GM18507 (cell line): ENCODE measurements around the gene ALK.
"Not testable (repeated sequence)": the region's sequence is repeated elsewhere in the genome, so short reads cannot be mapped to it uniquely, and the experiment has no call there.

ENCODE experiments used
- DNase-seq: peaks from one replicate; pipeline ENCODE4 v3.0.0; 2011; ENCODE audit warnings: low read depth; ENCODE audit not compliant: insufficient read length; ENCODE audit errors: extremely low spot score
- FAIRE-seq: peaks from 2 replicates; lab custom pipeline; 2011; peaks lifted over from hg19 to GRCh38; lab: Jason Lieb, UNC

ALK gene

GRCh38 chr2:29848566-29849310 lies 72.6 kb downstream of the ALK start:
- DNase-seq (no peak), FAIRE-seq (no peak)

GRCh38 chr2:29847886-29848285 lies 73.5 kb downstream of the ALK start:
- FAIRE-seq: no peak
- DNase-seq: no peak

GRCh38 chr2:29844713-29845326 lies 76.6 kb downstream of the ALK start:
- FAIRE-seq: no peak
- no peak for DNase-seq

GRCh38 chr2:29841386-29842004 lies 79.9 kb downstream of the ALK start:
- DNase-seq: no peak
- FAIRE-seq: peak; percentile 80

- DNase-seq: no peak
- FAIRE-seq: no peak
These were observed 82.1 kb downstream of the ALK start for GRCh38 chr2:29839306-29839705.

- no peak for DNase-seq
- no peak for FAIRE-seq
These were observed 83.5 kb downstream of the ALK start for GRCh38 chr2:29837925-29838324.

GRCh38 chr2:29834624-29835023 lies 86.8 kb downstream of the ALK start:
- DNase-seq (no peak), FAIRE-seq (no peak)

GRCh38 chr2:29834036-29834540 lies 87.3 kb downstream of the ALK start:
- DNase-seq: no peak
- no peak for FAIRE-seq

- no peak for FAIRE-seq
These were observed 89.8 kb downstream of the ALK start for GRCh38 chr2:29831560-29831959.

GRCh38 chr2:29829841-29830240 lies 91.5 kb downstream of the ALK start:
- FAIRE-seq (no peak), DNase-seq (no peak)

More at GRCh38 chr2:29831560-29831959, 89.8 kb downstream of the ALK start:
- DNase-seq: no peak

- FAIRE-seq, DNase-seq: not testable (repeated sequence)
These were observed 97.2 kb downstream of the ALK start for GRCh38 chr2:29824145-29824544.

GRCh38 chr2:29821591-29821990 lies 99.8 kb downstream of the ALK start:
- FAIRE-seq (no peak), DNase-seq (no peak)

- DNase-seq (no peak), FAIRE-seq (no peak)
These were observed 101.8 kb downstream of the ALK start for GRCh38 chr2:29819570-29819969.

GRCh38 chr2:29817801-29818680 lies 103.3 kb downstream of the ALK start:
- DNase-seq (no peak), FAIRE-seq (no peak)

- no peak for FAIRE-seq
- DNase-seq: no peak
These were observed 104.1 kb downstream of the ALK start for GRCh38 chr2:29817299-29817698.

GRCh38 chr2:29816651-29817050 lies 104.7 kb downstream of the ALK start:
- FAIRE-seq (no peak), DNase-seq (no peak)

GRCh38 chr2:29811378-29811777 lies 110.0 kb downstream of the ALK start:
- DNase-seq: no peak
- FAIRE-seq: no peak

- no peak for FAIRE-seq
- DNase-seq: no peak
These were observed 110.4 kb downstream of the ALK start for GRCh38 chr2:29810956-29811355.

- FAIRE-seq: no peak
- no peak for DNase-seq
These were observed 113.1 kb downstream of the ALK start for GRCh38 chr2:29808321-29808720.

- no peak for DNase-seq
- no peak for FAIRE-seq
These were observed 114.3 kb downstream of the ALK start for GRCh38 chr2:29807082-29807481.
